NCI-H526 (cell line): ENCODE data around the gene RPLP1.
A peak's percentile ranks its signal among the peaks of the same experiment; 100 is the strongest.

Experiments
- DNase-seq, 2 experiments: peaks; one replicate each; lab custom pipeline; 2025; lab: John Stamatoyannopoulos, UW

RPLP1 gene

GRCh38 chr15:69452692-69453521, at the start of gene RPLP1:
Gene RPLP1 (plus strand): TSS chr15:69452818. CDS start chr15:69452949, 131 bp downstream.
- DNase-seq, result peak; percentile 86 to 97

- DNase-seq, result no peak
These were observed 49.0 kb upstream of the RPLP1 start for GRCh38 chr15:69403594-69403993.

- no peak for DNase-seq
These were observed 47.5 kb upstream of the RPLP1 start for GRCh38 chr15:69405110-69405509.

GRCh38 chr15:69407719-69408400, 44.8 kb upstream of the RPLP1 start:
- DNase-seq, result no peak

- no peak for DNase-seq
These were observed 43.8 kb upstream of the RPLP1 start for GRCh38 chr15:69408841-69409240.

GRCh38 chr15:69410248-69410874, 42.3 kb upstream of the RPLP1 start:
- DNase-seq, result peak; percentile 59 to 75

- DNase-seq, result no peak
These were observed 40.3 kb upstream of the RPLP1 start for GRCh38 chr15:69412274-69412673.

GRCh38 chr15:69412701-69413100, 39.9 kb upstream of the RPLP1 start:
- DNase-seq, result no peak

GRCh38 chr15:69413822-69414700, 38.6 kb upstream of the RPLP1 start, which contains the start of gene KIF23:
Gene KIF23 (plus strand): TSS chr15:69414349. CDS start chr15:69414466, 117 bp downstream.
- peak; percentile 90 to 97 for DNase-seq

- peak in 1 of 2 experiments; percentile 58 for DNase-seq
These were observed 37.9 kb upstream of the RPLP1 start for GRCh38 chr15:69414701-69415167.

GRCh38 chr15:69415381-69415780, 37.2 kb upstream of the RPLP1 start:
- no peak for DNase-seq

- DNase-seq, result no peak
These were observed 35.0 kb upstream of the RPLP1 start for GRCh38 chr15:69417581-69417980.

- DNase-seq, result no peak
These were observed 31.1 kb upstream of the RPLP1 start for GRCh38 chr15:69421498-69421897.

- DNase-seq, result no peak
These were observed 30.2 kb upstream of the RPLP1 start for GRCh38 chr15:69422336-69422895.

GRCh38 chr15:69424001-69424400, 28.6 kb upstream of the RPLP1 start:
- no peak for DNase-seq

- no peak for DNase-seq
These were observed 27.7 kb upstream of the RPLP1 start for GRCh38 chr15:69424748-69425413.

- no peak for DNase-seq
These were observed 18.8 kb upstream of the RPLP1 start for GRCh38 chr15:69433831-69434230.

- no peak for DNase-seq
These were observed 18.4 kb upstream of the RPLP1 start for GRCh38 chr15:69434238-69434637.

- DNase-seq, result no peak
These were observed 17.9 kb upstream of the RPLP1 start for GRCh38 chr15:69434679-69435078.

- no peak for DNase-seq
These were observed 16.6 kb upstream of the RPLP1 start for GRCh38 chr15:69435985-69436384.

GRCh38 chr15:69436951-69437350, 15.7 kb upstream of the RPLP1 start:
- no peak for DNase-seq
